GM08714 (cell line): ENCODE measurements around the gene C14orf93.

Source experiments
- H3K4me3 ChIP-seq: fragments of 200-500 bp; sonication (Bioruptor generic); 2 replicates; pipeline ENCODE4 v1.5.1; 2014; ENCODE audit warnings: mild to moderate bottlenecking, low read length, inconsistent platforms
- ZNF274 ChIP-seq: IDR thresholded peaks from 2 replicates; pipeline ENCODE4 v1.6.1; 2012; ENCODE audit warnings: mild to moderate bottlenecking, low read depth, low read length

C14orf93 gene, protein sequence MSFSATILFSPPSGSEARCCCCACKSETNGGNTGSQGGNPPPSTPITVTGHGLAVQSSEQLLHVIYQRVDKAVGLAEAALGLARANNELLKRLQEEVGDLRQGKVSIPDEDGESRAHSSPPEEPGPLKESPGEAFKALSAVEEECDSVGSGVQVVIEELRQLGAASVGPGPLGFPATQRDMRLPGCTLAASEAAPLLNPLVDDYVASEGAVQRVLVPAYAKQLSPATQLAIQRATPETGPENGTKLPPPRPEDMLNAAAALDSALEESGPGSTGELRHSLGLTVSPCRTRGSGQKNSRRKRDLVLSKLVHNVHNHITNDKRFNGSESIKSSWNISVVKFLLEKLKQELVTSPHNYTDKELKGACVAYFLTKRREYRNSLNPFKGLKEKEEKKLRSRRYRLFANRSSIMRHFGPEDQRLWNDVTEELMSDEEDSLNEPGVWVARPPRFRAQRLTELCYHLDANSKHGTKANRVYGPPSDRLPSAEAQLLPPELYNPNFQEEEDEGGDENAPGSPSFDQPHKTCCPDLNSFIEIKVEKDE

GRCh38 chr14:23009939-23010726 lies at the start of gene C14orf93:
TSS of gene C14orf93 (minus strand) at chr14:23010143. CDS start at chr14:22999023, 11,120 bp downstream.
- TF ChIP-seq ZNF274 = no peak
- peak within 1 kb of the TSS; percentile 55 for H3K4me3 ChIP-seq

GRCh38 chr14:23058654-23059504 lies 48.9 kb upstream of the C14orf93 start:
- no peak for TF ChIP-seq ZNF274
- no peak overlapping the region for H3K4me3 ChIP-seq

DNA sequence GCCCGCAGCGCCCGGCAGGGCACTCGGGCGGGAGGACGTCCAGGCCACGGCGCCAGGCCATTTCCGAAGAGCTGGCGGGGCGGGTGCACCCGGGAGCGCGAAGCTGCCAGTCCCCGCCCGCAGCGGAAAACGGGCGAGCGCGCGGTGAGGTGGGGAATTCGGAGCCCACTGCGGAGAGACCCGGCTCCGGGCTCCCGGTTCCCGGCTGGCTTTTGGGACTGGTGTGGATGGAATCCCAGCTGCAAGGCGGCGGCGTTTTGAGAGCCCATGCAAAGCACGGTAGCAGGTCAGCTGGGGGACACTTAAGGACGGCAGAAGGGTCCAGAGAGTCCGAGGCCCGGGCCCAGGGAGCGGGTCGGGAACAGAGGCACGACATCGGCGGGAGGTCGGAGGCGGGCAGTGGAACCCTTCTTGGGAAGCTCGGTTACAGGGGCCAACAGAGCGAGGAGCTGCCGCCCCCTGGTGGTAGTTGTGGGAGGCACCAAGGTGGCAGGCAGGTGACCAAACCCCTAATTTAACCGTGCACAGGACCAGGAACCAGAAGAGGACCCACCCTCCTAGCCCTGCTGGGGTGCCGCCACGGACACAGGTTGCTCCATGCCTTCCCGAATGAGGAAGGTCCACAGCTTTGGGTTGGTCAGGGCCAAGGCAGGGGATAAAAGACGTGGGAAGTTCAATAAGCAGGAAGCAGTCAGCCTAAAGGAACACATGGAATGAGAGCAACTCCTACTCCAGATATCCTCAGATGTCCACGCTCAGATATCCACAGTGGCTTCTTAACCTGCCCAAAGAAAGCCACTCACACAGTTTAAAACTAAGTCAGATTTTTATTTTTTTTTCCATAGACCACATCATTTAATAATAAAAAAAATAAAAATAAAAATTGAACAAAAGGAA lies 48.1 kb upstream of the C14orf93 start:
- no peak for TF ChIP-seq ZNF274
- H3K4me3 ChIP-seq = peak overlapping the region; percentile 65

DNA sequence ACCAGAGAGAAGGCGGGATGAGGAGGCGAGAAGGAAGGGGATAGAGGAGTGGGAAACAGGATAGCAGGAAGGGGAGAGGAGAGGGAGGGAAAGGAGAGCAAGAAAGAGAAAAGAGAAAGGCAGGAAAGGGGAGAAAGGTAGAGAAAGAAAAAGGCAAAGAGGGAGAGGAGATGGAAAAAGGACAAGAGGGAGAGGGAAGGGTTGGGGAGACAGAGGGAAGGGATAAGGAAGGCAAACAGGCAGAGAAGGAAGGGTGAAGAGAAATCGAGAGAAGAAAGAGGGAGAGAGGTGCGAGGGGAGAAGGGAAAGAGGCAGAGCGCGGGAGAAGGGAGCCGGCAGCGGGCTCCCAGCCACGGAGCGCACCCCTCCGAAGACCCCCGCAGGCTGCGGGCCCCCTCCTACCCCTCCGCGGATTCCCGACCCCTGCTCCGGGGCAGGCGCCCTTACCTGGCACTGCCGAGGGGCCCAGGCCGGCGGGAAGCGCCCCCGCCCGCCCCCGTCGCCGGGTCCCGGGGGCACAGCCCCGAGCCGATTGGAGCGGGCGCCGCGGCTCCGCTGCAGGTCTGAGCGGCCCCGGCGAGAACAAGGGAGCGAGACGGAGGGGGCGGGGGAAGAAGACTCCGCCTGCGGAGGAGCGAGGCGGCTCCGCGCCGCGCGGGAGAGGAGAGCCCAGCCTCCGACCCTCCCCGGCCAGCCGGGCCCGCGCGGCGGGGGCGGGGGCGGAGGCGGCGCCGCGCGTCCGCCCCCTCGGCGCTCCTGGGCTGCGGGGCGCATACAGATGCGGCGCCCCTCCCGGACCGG lies 47.2 kb upstream of the C14orf93 start, which contains the start of gene CDH24:
Gene CDH24 (minus strand): TSS at position 565 of the 801 bp plus-strand sequence. CDS start 1,787 bp downstream, outside the sequence.
- peak within 1 kb of the TSS; percentile 65 for H3K4me3 ChIP-seq
- no peak for TF ChIP-seq ZNF274

DNA sequence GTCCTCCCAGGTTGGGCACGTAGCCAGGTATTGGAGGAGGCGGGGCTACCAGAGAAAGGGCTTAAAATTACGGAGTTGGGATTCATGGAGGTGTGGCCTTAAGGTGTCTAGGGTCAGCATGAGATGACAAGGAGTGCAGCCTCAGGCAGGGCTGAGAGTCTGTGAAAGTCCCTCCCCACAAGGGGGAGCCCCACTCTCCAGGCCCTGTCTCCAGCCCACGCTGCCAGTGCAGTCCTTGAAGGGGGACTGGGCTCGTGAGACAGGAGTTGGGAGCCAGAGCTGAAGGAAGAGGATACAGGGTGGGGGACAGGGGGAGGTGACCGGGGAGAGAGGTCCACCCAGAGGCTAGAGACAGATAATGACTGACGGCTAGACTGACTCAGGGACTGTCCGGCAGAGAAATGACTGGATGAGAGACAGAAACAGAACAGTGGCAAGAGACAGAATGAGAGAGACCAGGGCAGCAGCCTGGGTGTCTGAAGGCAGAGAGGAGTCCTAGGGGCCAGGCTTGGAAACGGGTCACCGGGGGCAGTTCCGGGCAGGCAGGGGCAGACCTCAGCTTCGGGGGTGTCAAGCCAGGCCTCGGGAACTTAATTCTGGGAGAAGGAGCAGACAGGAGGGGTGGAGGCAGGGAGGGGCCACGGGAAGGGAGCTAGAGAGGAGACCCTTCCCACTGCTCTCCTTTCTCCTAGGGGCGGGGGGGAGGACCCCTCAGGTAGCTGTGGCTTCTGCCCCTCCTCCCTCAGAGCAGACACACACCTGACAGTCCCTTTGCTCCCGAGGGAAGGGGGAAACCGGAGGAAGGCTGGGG lies 46.4 kb upstream of the C14orf93 start:
- H3K4me3 ChIP-seq = no peak overlapping the region; the same call in 1 of the 2 replicates
- no peak for TF ChIP-seq ZNF274

DNA sequence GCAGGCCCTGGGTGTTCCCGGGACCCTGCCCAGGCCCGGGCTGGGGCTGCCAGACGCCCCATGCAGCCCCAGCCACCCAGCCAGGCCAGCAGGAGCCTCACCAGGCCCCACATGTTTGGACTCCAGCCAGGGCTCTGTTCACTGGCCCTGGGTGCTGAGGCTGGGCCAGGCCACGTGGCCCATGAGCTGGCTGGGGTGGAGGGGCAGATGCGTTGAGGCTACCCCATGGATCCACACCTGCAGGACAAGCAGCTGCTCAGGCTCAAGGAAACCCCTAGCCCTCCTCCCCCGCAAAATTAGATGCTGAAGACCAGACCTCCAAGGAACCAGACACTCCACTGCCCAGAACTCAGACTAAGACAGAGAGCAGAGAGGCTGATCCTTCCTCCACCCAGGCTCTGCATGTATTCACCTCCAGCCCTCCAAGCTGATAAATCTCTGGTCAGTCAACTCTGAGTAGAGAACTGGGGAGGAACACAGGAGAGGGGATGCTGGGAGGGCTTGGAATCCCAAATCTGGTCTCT lies 45.7 kb upstream of the C14orf93 start:
- H3K4me3 ChIP-seq = no peak overlapping the region
- TF ChIP-seq ZNF274 = no peak

DNA sequence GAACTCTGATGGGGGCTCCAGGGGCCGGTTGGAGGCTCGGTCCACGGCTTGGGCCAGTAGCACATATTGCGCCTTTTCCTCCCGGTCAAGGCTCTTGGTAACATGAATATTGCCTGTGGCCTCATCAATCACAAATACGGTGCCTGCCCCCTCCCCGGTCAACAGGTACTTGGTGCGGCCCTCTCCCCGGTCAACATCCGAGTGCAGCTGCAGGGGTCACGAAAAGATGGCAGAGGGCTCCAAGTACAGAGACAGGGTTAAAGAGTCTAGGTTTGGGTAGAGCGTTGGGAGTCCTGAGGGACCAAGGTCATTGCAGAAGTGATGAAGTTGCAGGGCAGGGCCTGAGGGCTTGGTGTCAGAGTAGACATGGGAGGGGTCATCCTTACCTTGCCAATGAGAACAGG lies 45.2 kb upstream of the C14orf93 start:
- no peak overlapping the region for H3K4me3 ChIP-seq
- TF ChIP-seq ZNF274 = no peak

DNA sequence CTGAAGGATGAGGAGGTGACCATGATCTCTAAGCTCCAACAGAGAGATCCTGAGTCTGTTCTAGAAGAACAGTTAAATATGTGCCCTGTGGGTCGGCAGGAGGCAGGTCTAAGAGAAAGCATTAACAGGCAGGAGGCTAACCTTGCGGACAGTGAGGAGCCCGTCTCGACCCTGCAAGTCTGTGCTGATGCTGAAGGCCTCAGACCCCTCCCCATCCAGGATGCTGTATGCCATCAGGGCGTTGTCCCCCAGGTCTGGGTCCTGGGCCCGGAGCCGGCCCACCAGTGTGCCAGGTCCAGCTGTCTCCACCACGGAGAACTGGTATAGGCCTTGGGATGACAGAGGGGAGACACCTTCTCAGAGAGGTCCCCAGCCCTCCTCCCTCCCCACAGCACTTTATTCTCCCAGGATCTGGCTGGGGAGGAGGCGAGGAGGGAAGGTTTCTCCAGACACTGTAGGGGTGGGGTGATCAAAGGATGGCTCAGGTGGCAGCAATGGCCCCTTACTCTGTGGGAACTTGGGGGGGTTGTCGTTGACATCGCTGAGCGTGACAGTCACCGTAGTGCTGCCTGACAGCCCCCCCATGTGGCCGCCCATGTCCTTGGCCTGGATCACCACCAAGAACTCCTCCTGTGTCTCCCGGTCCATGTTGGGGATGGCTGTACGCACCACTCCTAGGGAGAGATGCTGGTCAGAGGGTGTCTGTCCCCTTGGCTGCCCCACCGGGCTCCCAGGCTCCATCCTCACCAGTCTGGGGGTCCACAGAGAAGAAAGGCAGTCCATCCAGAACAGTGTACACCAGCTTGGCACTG lies 44.3 kb upstream of the C14orf93 start:
- H3K4me3 ChIP-seq = no peak overlapping the region
- TF ChIP-seq ZNF274 = no peak

- H3K4me3 ChIP-seq = no peak overlapping the region
- no peak for TF ChIP-seq ZNF274
These were observed 43.5 kb upstream of the C14orf93 start for GRCh38 chr14:23053426-23053825.

DNA sequence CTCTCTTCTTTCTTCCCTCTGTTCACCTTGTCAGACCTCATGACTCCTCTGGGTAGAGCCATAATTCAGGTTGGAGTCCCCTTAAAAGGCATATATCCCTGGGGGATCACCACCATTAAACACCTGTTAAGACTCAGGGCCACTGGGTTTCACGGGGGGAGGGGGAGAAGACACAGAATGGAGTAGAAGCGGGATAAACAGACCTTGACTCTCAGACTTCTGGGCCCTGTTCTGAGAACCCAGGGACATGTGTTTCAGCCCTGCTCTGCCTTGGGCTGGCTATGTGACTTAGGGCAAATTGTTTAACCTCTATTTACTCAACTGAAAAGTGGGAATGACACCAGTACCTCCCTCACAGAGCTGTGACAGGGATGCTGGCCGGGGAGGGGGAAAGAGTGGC lies 42.7 kb upstream of the C14orf93 start:
- no peak for TF ChIP-seq ZNF274
- H3K4me3 ChIP-seq = no peak overlapping the region
